GM04503 (cell line): Measurements from ENCODE around the gene GRAMD2B.
"Not testable (repeated sequence)": the region's sequence is repeated elsewhere in the genome, so short reads cannot be mapped to it uniquely, and the experiment has no call there.

ENCODE experiments used
- DNase-seq: peaks from one replicate; pipeline ENCODE4 v3.0.0-alpha.2; 2012; ENCODE audit warnings: low read depth

GRAMD2B gene

GRCh38 chr5:126513703-126514102 is 90.5 kb downstream of the GRAMD2B start:
- no peak for DNase-seq

GRCh38 chr5:126514131-126514557 is 90.9 kb downstream of the GRAMD2B start:
- no peak for DNase-seq

- DNase-seq, result no peak
These were observed 91.4 kb downstream of the GRAMD2B start for GRCh38 chr5:126514558-126515141.

- no peak for DNase-seq
These were observed 92.1 kb downstream of the GRAMD2B start for GRCh38 chr5:126515337-126515736.

GRCh38 chr5:126516133-126516532 is 92.9 kb downstream of the GRAMD2B start:
- DNase-seq, result no peak

- DNase-seq, result no peak
These were observed 93.6 kb downstream of the GRAMD2B start for GRCh38 chr5:126516852-126517251.

- not testable (repeated sequence) for DNase-seq
These were observed 96.0 kb downstream of the GRAMD2B start for GRCh38 chr5:126519223-126519622.

GRCh38 chr5:126519637-126520592 is 96.7 kb downstream of the GRAMD2B start:
- DNase-seq, result no peak

- DNase-seq, result no peak
These were observed 97.4 kb downstream of the GRAMD2B start for GRCh38 chr5:126520593-126520953.

- no peak for DNase-seq
These were observed 97.9 kb downstream of the GRAMD2B start for GRCh38 chr5:126521130-126521529.

- DNase-seq, result no peak
These were observed 100.8 kb downstream of the GRAMD2B start for GRCh38 chr5:126523818-126524510.

- DNase-seq, result no peak
These were observed 102.5 kb downstream of the GRAMD2B start for GRCh38 chr5:126525630-126526245.

- DNase-seq, result no peak
These were observed 103.3 kb downstream of the GRAMD2B start for GRCh38 chr5:126526493-126526892.

GRCh38 chr5:126527158-126527557 is 103.9 kb downstream of the GRAMD2B start:
- no peak for DNase-seq

GRCh38 chr5:126527892-126528291 is 104.7 kb downstream of the GRAMD2B start:
- no peak for DNase-seq

- DNase-seq, result no peak
These were observed 108.4 kb downstream of the GRAMD2B start for GRCh38 chr5:126531543-126532120.

- DNase-seq, result no peak
These were observed 111.3 kb downstream of the GRAMD2B start for GRCh38 chr5:126534553-126534952.

GRCh38 chr5:126535856-126536545 is 112.8 kb downstream of the GRAMD2B start:
- no peak for DNase-seq

- DNase-seq, result no peak
These were observed 113.7 kb downstream of the GRAMD2B start for GRCh38 chr5:126536874-126537273.

- no peak for DNase-seq
These were observed 115.4 kb downstream of the GRAMD2B start for GRCh38 chr5:126538579-126538978.

- no peak for DNase-seq
These were observed 117.4 kb downstream of the GRAMD2B start for GRCh38 chr5:126540631-126541030.
